OCI-LY7 (cell line): ENCODE results near the gene C19orf25. TPM values are rescaled to one million over a fixed set of nuclear protein-coding genes. Genes with fewer than 3 reads are reported as not detected.

Experiments
- Bru-seq: library from RNA; stranded (reverse); fragments of 400-500 nt; gene quantifications from one replicate; lab custom pipeline; 2021; lab: Mats Ljungman, UMichigan
- BruChase-seq, 2 experiments: library from RNA; stranded (reverse); fragments of 400-500 nt; gene quantifications; one replicate each; lab custom pipeline; 2021; lab: Mats Ljungman, UMichigan
- BruUV-seq: library from RNA; stranded (reverse); fragments of 400-500 nt; replicated peaks from 2 replicates; lab custom pipeline; 2021; lab: Mats Ljungman, UMichigan
- CTCF ChIA-PET: fragments of 300-600 bp; sonication (Branson Sonifier 250); formaldehyde crosslinking; loops from one replicate; lab custom pipeline; 2022; ENCODE audit warnings: antibody characterized with exemption; ENCODE audit not compliant: unreplicated experiment; lab: Charles Lee
- POLR2A ChIA-PET: fragments of 300-600 bp; sonication (Branson Sonifier 250); formaldehyde crosslinking; loops from one replicate; lab custom pipeline; 2022; ENCODE audit warnings: antibody characterized with exemption; lab: Charles Lee
- DNase-seq: peaks from one replicate; pipeline ENCODE4 v3.0.0-alpha.2; 2015; ENCODE audit warnings: low spot score
- H2AFZ ChIP-seq: fragments of 200-600 bp; sonication (generic), shearing (Covaris generic); 2 replicates; pipeline ENCODE4 v1.6.1; 2014; ENCODE audit warnings: mild to moderate bottlenecking, antibody characterized with exemption, low read length, moderate library complexity
- H3K27ac ChIP-seq: fragments of 200-600 bp; sonication (generic); 2 replicates; pipeline ENCODE4 v1.5.1; 2014; ENCODE audit warnings: mixed run types, low read depth, mild to moderate bottlenecking, moderate library complexity, low read length, inconsistent platforms; ENCODE audit not compliant: poor library complexity, severe bottlenecking
- H3K36me3 ChIP-seq: fragments of 200-600 bp; sonication (generic); 2 replicates; pipeline ENCODE4 v1.6.1; 2014; ENCODE audit warnings: mild to moderate bottlenecking, antibody characterized with exemption, low read length, moderate library complexity, mixed read lengths; ENCODE audit not compliant: insufficient read depth
- H3K4me1 ChIP-seq: fragments of 200-600 bp; sonication (generic); 2 replicates; pipeline ENCODE4 v1.5.1; 2014; ENCODE audit warnings: mild to moderate bottlenecking, low read length; ENCODE audit not compliant: insufficient read depth, poor library complexity, severe bottlenecking
- H3K4me2 ChIP-seq: fragments of 200-600 bp; sonication (generic); 2 replicates; pipeline ENCODE4 v1.6.1; 2014; ENCODE audit warnings: mild to moderate bottlenecking, low read length
- H3K4me3 ChIP-seq: fragments of 200-600 bp; sonication (generic); 2 replicates; pipeline ENCODE4 v1.5.1; 2014; ENCODE audit warnings: mild to moderate bottlenecking, low read depth, low read length; ENCODE audit not compliant: poor library complexity, severe bottlenecking
- H3K79me2 ChIP-seq: fragments of 200-600 bp; sonication (generic); 2 replicates; pipeline ENCODE4 v1.6.1; 2016; ENCODE audit warnings: low read depth, mild to moderate bottlenecking, low read length, moderate library complexity, mixed read lengths; ENCODE audit not compliant: insufficient read depth
- H3K9me2 ChIP-seq: fragments of 200-600 bp; sonication (generic); 2 replicates; pipeline ENCODE4 v1.6.1; 2016; ENCODE audit warnings: mild to moderate bottlenecking, low read length, mixed read lengths; ENCODE audit not compliant: insufficient read depth
- H3K9me3 ChIP-seq: fragments of 200-600 bp; sonication (generic); 2 replicates; pipeline ENCODE4 v1.6.1; 2014; ENCODE audit warnings: mild to moderate bottlenecking, mixed run types, low read length, mixed read lengths
- H4K20me1 ChIP-seq: fragments of 200-600 bp; sonication (generic); 2 replicates; pipeline ENCODE4 v1.6.1; 2014; ENCODE audit warnings: mild to moderate bottlenecking, antibody characterized with exemption, low read length, moderate library complexity, mixed read lengths; ENCODE audit not compliant: insufficient read depth
- CTCF ChIP-seq: fragments of 200-600 bp; sonication (generic); conservative IDR thresholded peaks from 2 replicates; pipeline ENCODE4 v1.5.1; 2014; ENCODE audit warnings: mild to moderate bottlenecking, antibody characterized with exemption, low read length, moderate library complexity, mixed read lengths
- EZH2phosphoT487 ChIP-seq: fragments of 200-600 bp; sonication (generic); IDR thresholded peaks from 2 replicates; pipeline ENCODE4 v1.6.1; 2018; ENCODE audit warnings: low read depth, borderline replicate concordance, mild to moderate bottlenecking, mixed run types, antibody characterized with exemption, low read length, moderate library complexity, mixed read lengths
- intact Hi-C: fragments of 100-400 bp; cut with micrococcal nuclease; formaldehyde crosslinking; loops from one replicate; pipeline ENCODE4 v1.10.0; 2022; ENCODE audit not compliant: unreplicated experiment
- long read RNA-seq: library from polyadenylated mRNA; stranded (forward); transcript quantifications from one replicate; pipeline ENCODE4 v2.0.0, GENCODE V29; 2022
- total RNA-seq, 2 experiments: library from RNA; depleted of rRNA in 1 of 2; stranded (reverse); fragments of >200 nt in 1 of 2; shearing (Covaris generic) in 1 of 2; gene quantifications; 2 replicates each; pipeline ENCODE4 v1.2.3, GENCODE V29; 2014 to 2022

C19orf25 gene
- total RNA-seq (2014; rRNA removed; shearing (Covaris generic)) = 27.1 and 45.6 TPM in 2 replicates
- 54.6 and 58.6 TPM in 2 replicates for total RNA-seq (2022)
- Bru-seq, nascent RNA = percentile 58 among the genes with signal in this experiment
- percentile 77 among the genes with signal in this experiment for BruChase-seq, experiment 1, labeled RNA remaining after a 6-hour chase
- BruChase-seq, experiment 2, labeled RNA remaining after a 2-hour chase = percentile 72 among the genes with signal in this experiment
- long read RNA-seq, transcript C19orf25-213 (3 exons, 1,287 nt) = minor isoform, 7 of 72 reads
- long read RNA-seq, transcript C19orf25-203 (3 exons, 1,837 nt) = major isoform, 40 of 72 reads
- long read RNA-seq, partial matches to known transcripts = 7 of 72 reads
- long read RNA-seq, other reads (novel, unspliced or antisense) = 10 of 72 reads

- TF ChIP-seq CTCF = no peak
- TF ChIP-seq EZH2phosphoT487 = no peak
- CTCF ChIA-PET = no interaction called here
- intact Hi-C loops = loop anchor here (1.0 to 2.0 kb wide), 3 partner anchors 24 to 72 kb away; partner anchors contain the start of gene DAZAP1
These were observed at the start of gene C19orf25 for GRCh38 chr19:1478934-1479707. Gene C19orf25 (minus strand): TSS chr19:1479215. CDS start chr19:1478903, 312 bp downstream.

GRCh38 chr19:1527650-1528309, 48.8 kb upstream of the C19orf25 start:
- H3K4me1 ChIP-seq = no peaks in the 10 kb centered on the region
- H4K20me1 ChIP-seq = no peaks in the 10 kb centered on the region
- TF ChIP-seq CTCF (no peak), EZH2phosphoT487 (no peak)
- intact Hi-C loops = no loop called here
- CTCF ChIA-PET = no interaction called here
- POLR2A ChIA-PET = interaction anchor here (0.9 kb wide), 1 partner anchor 24 kb away, joined by 3 read pairs; no protein-coding TSS in a partner anchor
- no peak overlapping the region for H2AFZ ChIP-seq
- H3K9me2 ChIP-seq = no peaks in the 10 kb centered on the region
- H3K9me3 ChIP-seq = no peaks in the 10 kb centered on the region
- H3K36me3 ChIP-seq = no peaks in the 10 kb centered on the region
- H3K79me2 ChIP-seq = no peaks in the 10 kb centered on the region
- DNase-seq = no peak
- no peak overlapping the region for H3K27ac ChIP-seq
- H3K4me2 ChIP-seq = no peak overlapping the region
- no TSS peak for BruUV-seq
- no peak overlapping the region for H3K4me3 ChIP-seq

More at GRCh38 chr19:1478934-1479707, at the start of gene C19orf25:
- POLR2A ChIA-PET = no interaction called here
- no TSS peak for BruUV-seq
- peak within 1 kb of the TSS; percentile 73 for H3K4me2 ChIP-seq
- peak within 1 kb of the TSS; percentile 88 for H3K4me3 ChIP-seq
- peak within 1 kb of the TSS; percentile 81 for H3K27ac ChIP-seq
- peak within 1 kb of the TSS; percentile 82 for H2AFZ ChIP-seq
- peak; percentile 96 for DNase-seq
- peaks cover 21% of the 10 kb centered on the region for H3K36me3 ChIP-seq
- peaks cover 14% of the 10 kb centered on the region for H3K4me1 ChIP-seq
- no peaks in the 10 kb centered on the region for H3K9me2 ChIP-seq
- no peaks in the 10 kb centered on the region; the same call in 1 of the 2 replicates for H4K20me1 ChIP-seq
- H3K79me2 ChIP-seq = peaks cover 17% of the 10 kb centered on the region
- H3K9me3 ChIP-seq = no peaks in the 10 kb centered on the region
